ENCODE results near the gene PPP3CA.

Gene PPP3CA

GRCh38 chr4:101289306-101289705 is 58.0 kb downstream of the PPP3CA start:
- in situ Hi-C loops (cut with HindIII; ENCODE audit: low sequenced_read_pairs), result no loop called here

GRCh38 chr4:101288365-101289145 is 58.8 kb downstream of the PPP3CA start:
- in situ Hi-C loops (cut with HindIII; ENCODE audit: low sequenced_read_pairs), result no loop called here

GRCh38 chr4:101287324-101287723 is 60.0 kb downstream of the PPP3CA start:
- in situ Hi-C loops (cut with HindIII; ENCODE audit: low sequenced_read_pairs), result no loop called here

- in situ Hi-C loops (cut with HindIII; ENCODE audit: low sequenced_read_pairs), result no loop called here
Measured at GRCh38 chr4:101286663-101287062, 60.7 kb downstream of the PPP3CA start.

GRCh38 chr4:101285985-101286384 is 61.3 kb downstream of the PPP3CA start:
- in situ Hi-C loops (cut with HindIII; ENCODE audit: low sequenced_read_pairs), result no loop called here

- in situ Hi-C loops (cut with HindIII; ENCODE audit: low sequenced_read_pairs), result no loop called here
Measured at GRCh38 chr4:101284546-101284945, 62.8 kb downstream of the PPP3CA start.

GRCh38 chr4:101283434-101283833 is 63.9 kb downstream of the PPP3CA start:
- in situ Hi-C loops (cut with HindIII; ENCODE audit: low sequenced_read_pairs), result no loop called here

GRCh38 chr4:101282076-101282844 is 65.1 kb downstream of the PPP3CA start:
- in situ Hi-C loops (cut with HindIII; ENCODE audit: low sequenced_read_pairs), result no loop called here

- in situ Hi-C loops (cut with HindIII; ENCODE audit: low sequenced_read_pairs), result no loop called here
Measured at GRCh38 chr4:101280866-101281600, 66.3 kb downstream of the PPP3CA start.

GRCh38 chr4:101279377-101279871 is 67.9 kb downstream of the PPP3CA start:
- in situ Hi-C loops (cut with HindIII; ENCODE audit: low sequenced_read_pairs), result no loop called here

- in situ Hi-C loops (cut with HindIII; ENCODE audit: low sequenced_read_pairs), result no loop called here
Measured at GRCh38 chr4:101277671-101278070, 69.7 kb downstream of the PPP3CA start.

- in situ Hi-C loops (cut with HindIII; ENCODE audit: low sequenced_read_pairs), result no loop called here
Measured at GRCh38 chr4:101276661-101277060, 70.7 kb downstream of the PPP3CA start.

- in situ Hi-C loops (cut with HindIII; ENCODE audit: low sequenced_read_pairs), result no loop called here
Measured at GRCh38 chr4:101274888-101275752, 72.2 kb downstream of the PPP3CA start.

GRCh38 chr4:101271516-101271915 is 75.8 kb downstream of the PPP3CA start:
- in situ Hi-C loops (cut with HindIII; ENCODE audit: low sequenced_read_pairs), result no loop called here

GRCh38 chr4:101269682-101270081 is 77.6 kb downstream of the PPP3CA start:
- in situ Hi-C loops (cut with HindIII; ENCODE audit: low sequenced_read_pairs), result no loop called here

GRCh38 chr4:101265816-101266172 is 81.5 kb downstream of the PPP3CA start:
- in situ Hi-C loops (cut with HindIII; ENCODE audit: low sequenced_read_pairs), result no loop called here

GRCh38 chr4:101264993-101265815 is 82.1 kb downstream of the PPP3CA start:
- in situ Hi-C loops (cut with HindIII; ENCODE audit: low sequenced_read_pairs), result no loop called here

GRCh38 chr4:101264512-101264911 is 82.8 kb downstream of the PPP3CA start:
- in situ Hi-C loops (cut with HindIII; ENCODE audit: low sequenced_read_pairs), result no loop called here

- in situ Hi-C loops (cut with HindIII; ENCODE audit: low sequenced_read_pairs), result no loop called here
Measured at GRCh38 chr4:101262683-101263082, 84.6 kb downstream of the PPP3CA start.

GRCh38 chr4:101259876-101260275 is 87.5 kb downstream of the PPP3CA start:
- in situ Hi-C loops (cut with HindIII; ENCODE audit: low sequenced_read_pairs), result no loop called here
